SU-DHL-6 (cell line): ENCODE data around the gene BAIAP2L1.
A peak's percentile ranks its signal among the peaks of the same experiment; 100 is the strongest.
"Not testable (repeated sequence)": the region's sequence is repeated elsewhere in the genome, so short reads cannot be mapped to it uniquely, and the experiment has no call there.

Experiments
- H2AFZ ChIP-seq: fragments of 200-600 bp; sonication (generic); 2 replicates; pipeline ENCODE4 v1.6.1; 2014; ENCODE audit warnings: low read depth, mild to moderate bottlenecking, moderate library complexity, mixed read lengths, antibody characterized with exemption, low read length; ENCODE audit not compliant: severe bottlenecking
- H3F3A ChIP-seq: fragments of 200-600 bp; shearing (Covaris generic); 2 replicates; pipeline ENCODE4 v1.6.0; 2016; ENCODE audit warnings: antibody characterized with exemption, mild to moderate bottlenecking; ENCODE audit not compliant: insufficient read depth
- H3K27ac ChIP-seq: fragments of 200-600 bp; sonication (generic); 2 replicates; pipeline ENCODE4 v1.5.1; 2016; ENCODE audit warnings: low read depth, mild to moderate bottlenecking, low read length, moderate library complexity, mixed read lengths
- H3K27me3 ChIP-seq: fragments of 200-600 bp; sonication (generic), shearing (Covaris generic); 2 replicates; pipeline ENCODE4 v1.6.0; 2014; ENCODE audit warnings: mild to moderate bottlenecking, low read length
- H3K36me3 ChIP-seq: fragments of 200-600 bp; sonication (generic); 2 replicates; pipeline ENCODE4 v1.6.1; 2014; ENCODE audit warnings: mild to moderate bottlenecking, low read length, mixed read lengths
- H3K4me2 ChIP-seq: fragments of 300-600, 200-600 bp; shearing (Covaris generic), sonication (generic); 2 replicates; pipeline ENCODE4 v1.6.0; 2014; ENCODE audit warnings: low read length, low read depth, mild to moderate bottlenecking; ENCODE audit not compliant: poor library complexity, severe bottlenecking
- H3K4me3 ChIP-seq: fragments of 200-600 bp; sonication (generic); 2 replicates; pipeline ENCODE4 v1.5.1; 2014; ENCODE audit warnings: antibody characterized with exemption, low read length, mild to moderate bottlenecking, mixed read lengths; ENCODE audit not compliant: insufficient read depth, poor library complexity, severe bottlenecking
- H3K79me2 ChIP-seq: fragments of 200-600 bp; sonication (generic); 2 replicates; pipeline ENCODE4 v1.6.1; 2014; ENCODE audit warnings: mild to moderate bottlenecking, low read length, moderate library complexity; ENCODE audit not compliant: insufficient read depth
- H3K9ac ChIP-seq: fragments of 200-600 bp; sonication (generic); 2 replicates; pipeline ENCODE4 v1.7.0; 2014; ENCODE audit warnings: mild to moderate bottlenecking, low read length
- H3K9me2 ChIP-seq: fragments of 200-600 bp; sonication (generic); replicated peaks from 2 replicates; pipeline ENCODE4 v1.6.1; 2014; ENCODE audit warnings: low read length; ENCODE audit not compliant: insufficient read depth
- H3K9me3 ChIP-seq: fragments of 200-600 bp; sonication (generic); 2 replicates; pipeline ENCODE4 v1.6.1; 2014; ENCODE audit warnings: low read length, mixed read lengths; ENCODE audit not compliant: insufficient read depth
- H4K20me1 ChIP-seq: fragments of 200-600 bp; sonication (generic); 2 replicates; pipeline ENCODE4 v1.6.1; 2014; ENCODE audit warnings: low read depth, mild to moderate bottlenecking, antibody characterized with exemption, low read length, moderate library complexity, mixed read lengths
- EZH2phosphoT487 ChIP-seq: fragments of 200-600 bp; sonication (generic), shearing (Covaris generic); conservative IDR thresholded peaks from 2 replicates; pipeline ENCODE4 v1.6.1; 2018; ENCODE audit warnings: mild to moderate bottlenecking, antibody characterized with exemption, low read length, moderate library complexity, mixed read lengths
- TF ChIP-seq, protein P1 (sequence below): fragments of 200-600 bp; sonication (generic); IDR thresholded peaks from one replicate; pipeline ENCODE4 v1.5.1; 2017; ENCODE audit warnings: antibody characterized with exemption, mild to moderate bottlenecking, low read length, moderate library complexity; ENCODE audit not compliant: insufficient read depth, poor library complexity, severe bottlenecking

The BAIAP2L1 gene

DNA sequence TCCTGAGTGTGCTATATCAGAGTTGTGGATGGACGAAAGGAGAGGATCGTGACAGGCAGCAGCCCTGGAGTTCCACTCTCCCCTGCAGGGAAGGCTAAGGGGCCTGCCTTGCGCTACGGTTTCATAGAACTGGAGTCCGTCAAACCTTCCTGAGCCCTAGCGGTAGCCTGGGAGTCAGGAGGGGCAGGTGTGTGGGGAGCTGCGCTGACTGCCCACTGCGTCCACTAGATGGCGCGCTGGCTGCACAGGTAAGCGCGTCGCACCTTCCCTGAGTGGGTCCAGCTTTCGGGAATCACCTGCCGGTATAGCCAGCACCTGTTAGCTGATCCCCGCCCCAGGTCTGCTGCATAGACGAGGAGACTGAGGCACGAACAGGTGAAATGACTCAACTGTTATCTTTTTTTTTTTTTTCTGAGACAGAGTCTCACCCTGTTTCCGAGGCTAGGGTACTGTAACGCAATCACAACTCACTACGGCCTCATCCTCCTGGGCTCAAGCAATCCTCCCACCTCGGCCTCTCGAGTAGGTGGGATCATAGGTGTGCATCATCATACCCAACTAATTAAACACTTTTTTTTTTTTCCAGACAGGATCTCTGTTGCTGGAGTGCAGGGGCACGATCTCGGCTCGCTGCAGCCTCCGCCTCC lies 20.2 kb upstream of the BAIAP2L1 start:
- Histone ChIP-seq H3K4me3 (no peak overlapping the region), H3K27ac (no peak overlapping the region), H3K4me2 (no peak overlapping the region), H3F3A (no peaks in the 10 kb centered on the region), H3K9me2 (no peaks in the 10 kb centered on the region), H2AFZ (no peak overlapping the region), H3K9ac (no peak overlapping the region), H4K20me1 (no peaks in the 10 kb centered on the region), H3K27me3 (no peaks in the 10 kb centered on the region), H3K9me3 (no peaks in the 10 kb centered on the region), H3K79me2 (no peaks in the 10 kb centered on the region), H3K36me3 (no peaks in the 10 kb centered on the region)
- TF ChIP-seq, protein P1, sequence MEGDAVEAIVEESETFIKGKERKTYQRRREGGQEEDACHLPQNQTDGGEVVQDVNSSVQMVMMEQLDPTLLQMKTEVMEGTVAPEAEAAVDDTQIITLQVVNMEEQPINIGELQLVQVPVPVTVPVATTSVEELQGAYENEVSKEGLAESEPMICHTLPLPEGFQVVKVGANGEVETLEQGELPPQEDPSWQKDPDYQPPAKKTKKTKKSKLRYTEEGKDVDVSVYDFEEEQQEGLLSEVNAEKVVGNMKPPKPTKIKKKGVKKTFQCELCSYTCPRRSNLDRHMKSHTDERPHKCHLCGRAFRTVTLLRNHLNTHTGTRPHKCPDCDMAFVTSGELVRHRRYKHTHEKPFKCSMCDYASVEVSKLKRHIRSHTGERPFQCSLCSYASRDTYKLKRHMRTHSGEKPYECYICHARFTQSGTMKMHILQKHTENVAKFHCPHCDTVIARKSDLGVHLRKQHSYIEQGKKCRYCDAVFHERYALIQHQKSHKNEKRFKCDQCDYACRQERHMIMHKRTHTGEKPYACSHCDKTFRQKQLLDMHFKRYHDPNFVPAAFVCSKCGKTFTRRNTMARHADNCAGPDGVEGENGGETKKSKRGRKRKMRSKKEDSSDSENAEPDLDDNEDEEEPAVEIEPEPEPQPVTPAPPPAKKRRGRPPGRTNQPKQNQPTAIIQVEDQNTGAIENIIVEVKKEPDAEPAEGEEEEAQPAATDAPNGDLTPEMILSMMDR = peak; percentile 99
- no peak for TF ChIP-seq EZH2phosphoT487

DNA sequence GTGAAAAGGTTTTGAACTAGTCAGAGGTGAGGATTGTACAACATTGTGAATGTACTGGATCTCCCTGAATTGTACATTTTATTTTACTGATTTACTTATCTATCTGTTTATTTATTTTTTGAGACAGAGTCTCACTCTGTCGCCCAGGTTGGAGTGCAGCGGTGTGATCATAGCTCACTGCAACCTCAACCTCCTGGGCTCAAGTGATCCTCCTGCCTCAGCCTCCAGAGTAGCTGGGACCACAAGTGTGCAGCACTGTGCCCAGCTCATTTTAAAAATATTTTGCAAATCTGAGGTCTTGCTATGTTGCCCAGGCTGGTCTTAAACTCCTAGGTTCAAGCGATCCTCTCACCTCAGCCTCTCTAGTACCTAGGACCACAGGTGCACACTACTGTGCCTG lies 19.1 kb upstream of the BAIAP2L1 start:
- H3K9ac ChIP-seq, H3K9me3 ChIP-seq, H3K9me2 ChIP-seq, H3K36me3 ChIP-seq, H3K79me2 ChIP-seq, H3K27ac ChIP-seq, H3K4me3 ChIP-seq, H2AFZ ChIP-seq, H3K27me3 ChIP-seq, H3K4me2 ChIP-seq, H3F3A ChIP-seq, H4K20me1 ChIP-seq: not testable (repeated sequence)

DNA sequence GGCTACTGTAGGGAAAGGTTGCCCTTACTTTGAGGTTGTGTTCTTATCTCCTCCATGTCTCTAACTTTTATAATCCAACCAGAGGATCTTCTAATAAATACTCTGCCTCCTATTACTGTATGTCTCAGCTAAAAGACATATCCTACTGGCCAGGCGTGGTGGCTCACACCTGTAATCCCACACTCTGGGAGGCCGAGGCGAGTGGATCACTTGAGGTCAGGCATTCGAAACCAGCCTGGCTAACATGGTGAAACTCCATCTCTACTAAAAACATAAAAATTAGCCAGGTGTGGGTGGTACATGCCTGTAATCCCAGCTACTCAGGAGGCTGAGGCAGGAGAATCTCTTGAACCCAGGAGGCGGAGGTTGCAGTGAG lies 18.4 kb upstream of the BAIAP2L1 start:
- H3K79me2 ChIP-seq, H4K20me1 ChIP-seq, H3K9me2 ChIP-seq, H3F3A ChIP-seq, H3K36me3 ChIP-seq, H3K27ac ChIP-seq, H3K9me3 ChIP-seq, H2AFZ ChIP-seq, H3K4me3 ChIP-seq, H3K9ac ChIP-seq, H3K4me2 ChIP-seq, H3K27me3 ChIP-seq: not testable (repeated sequence)

DNA sequence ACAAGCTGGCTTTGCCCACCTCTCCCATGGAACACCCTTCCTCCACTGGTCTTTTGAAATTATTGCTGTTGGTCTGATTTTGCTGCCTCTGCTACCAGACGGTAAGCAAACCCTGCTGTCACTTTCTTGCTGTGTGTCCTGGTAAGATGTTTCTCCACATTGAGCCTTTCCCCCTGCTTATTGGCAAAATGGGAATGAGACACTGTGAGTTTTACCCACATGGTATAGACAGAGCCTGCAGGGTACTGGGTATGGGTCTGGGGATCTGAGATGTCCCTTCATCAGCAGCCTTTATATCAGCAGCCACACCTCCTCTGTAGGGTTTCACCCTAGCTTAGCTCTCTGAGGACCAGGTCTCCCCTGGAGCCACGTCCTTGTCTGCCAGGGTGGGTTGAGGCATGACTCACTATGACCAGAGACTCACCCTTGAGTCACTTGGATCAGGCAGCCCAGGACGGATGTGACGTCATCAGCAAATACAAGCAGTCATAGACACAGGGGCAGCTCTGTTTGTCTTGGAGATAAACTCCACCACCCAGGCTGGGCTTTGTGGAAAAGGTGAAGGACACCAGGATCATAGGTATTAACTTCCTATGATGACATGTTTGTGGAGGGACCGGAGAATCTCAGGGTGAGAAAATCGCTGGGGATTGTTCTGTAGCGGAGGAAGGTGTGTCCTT lies 17.9 kb upstream of the BAIAP2L1 start:
- H3K4me3 ChIP-seq = no peak overlapping the region
- H3K79me2 ChIP-seq = no peaks in the 10 kb centered on the region
- H4K20me1 ChIP-seq = no peaks in the 10 kb centered on the region
- no peaks in the 10 kb centered on the region for H3K36me3 ChIP-seq
- no peak overlapping the region for H3K27ac ChIP-seq
- no peak overlapping the region for H3K9ac ChIP-seq
- TF ChIP-seq EZH2phosphoT487 = no peak
- TF ChIP-seq, protein P1 = no peak
- no peak overlapping the region for H3K4me2 ChIP-seq
- H3K9me2 ChIP-seq = no peaks in the 10 kb centered on the region
- H3F3A ChIP-seq = no peaks in the 10 kb centered on the region
- no peaks in the 10 kb centered on the region for H3K27me3 ChIP-seq
- no peak overlapping the region for H2AFZ ChIP-seq
- H3K9me3 ChIP-seq = no peaks in the 10 kb centered on the region
